Daoy (cell line): ENCODE results near the gene NKAPD1. TPM values are rescaled to one million over a fixed set of nuclear protein-coding genes. Genes with fewer than 3 reads are reported as not detected.
A peak's percentile ranks its signal among the peaks of the same experiment; 100 is the strongest.
"Not testable (repeated sequence)": the region's sequence is repeated elsewhere in the genome, so short reads cannot be mapped to it uniquely, and the experiment has no call there.

Experiments
- DNase-seq: peaks from one replicate; pipeline ENCODE4 v3.0.0-alpha.2; 2015; ENCODE audit warnings: low read depth
- total RNA-seq: library from RNA; depleted of rRNA; stranded (reverse); fragments of >200 nt; shearing (Covaris generic); gene quantifications from 2 replicates; pipeline ENCODE4 v1.2.3, GENCODE V29; 2014; rRNA removed

The NKAPD1 gene
- total RNA-seq, result 26.3 and 26.7 TPM in 2 replicates

- peak; percentile 85 for DNase-seq
These were observed at the start of gene NKAPD1, which contains the start of gene PIH1D2 for GRCh38 chr11:112073941-112074811. Gene NKAPD1 (plus strand): TSS chr11:112074299. CDS start chr11:112075575, 1,276 bp downstream. Gene PIH1D2 (minus strand): TSS chr11:112074017. CDS start chr11:112073174, 843 bp downstream.

DNA sequence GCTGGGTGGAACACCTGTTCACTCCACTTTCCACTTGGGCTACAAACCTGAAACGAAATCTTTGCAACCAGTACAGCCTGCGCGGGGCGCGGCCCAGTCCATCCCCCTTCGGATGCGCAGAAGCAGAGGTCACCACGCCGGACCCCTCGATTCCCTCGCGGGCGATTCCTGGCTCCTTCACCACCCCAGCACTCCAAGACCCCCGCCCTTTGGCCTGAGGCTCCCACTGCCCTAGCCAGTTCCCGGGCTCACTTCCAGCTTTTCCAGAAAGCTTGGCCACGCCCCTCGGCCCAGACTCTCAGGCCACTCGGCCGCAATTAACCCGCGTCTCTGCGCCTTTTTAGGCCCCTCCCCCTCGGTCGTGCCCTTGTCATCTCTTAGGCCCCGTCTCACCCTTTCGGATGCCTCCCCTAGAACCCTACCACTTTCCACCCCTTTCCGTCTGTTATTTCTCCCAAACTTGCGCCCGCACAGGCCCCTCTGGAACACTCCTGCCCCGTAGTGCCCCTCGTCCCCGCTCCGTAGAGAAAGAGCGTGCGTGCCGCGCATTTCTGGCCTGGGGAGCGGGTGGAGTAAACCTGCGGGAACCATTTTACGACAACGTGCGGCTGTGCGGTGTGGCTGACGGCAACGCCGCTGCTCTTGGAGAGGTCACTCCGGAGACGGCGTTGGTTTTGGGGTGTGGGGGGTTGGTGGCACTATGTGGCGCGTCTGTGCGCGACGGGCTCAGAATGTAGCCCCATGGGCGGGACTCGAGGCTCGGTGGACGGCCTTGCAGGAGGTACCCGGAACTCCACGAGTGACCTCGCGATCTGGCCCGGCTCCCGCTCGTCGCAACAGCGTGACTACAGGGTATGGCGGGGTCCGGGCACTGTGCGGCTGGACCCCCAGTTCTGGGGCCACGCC lies 49.1 kb upstream of the NKAPD1 start, which contains the start of gene DLAT:
DLAT (plus strand) TSS at position 636 of the 906 bp plus-strand sequence; CDS start at position 701, 65 bp downstream.
- peak; percentile 83 for DNase-seq

DNA sequence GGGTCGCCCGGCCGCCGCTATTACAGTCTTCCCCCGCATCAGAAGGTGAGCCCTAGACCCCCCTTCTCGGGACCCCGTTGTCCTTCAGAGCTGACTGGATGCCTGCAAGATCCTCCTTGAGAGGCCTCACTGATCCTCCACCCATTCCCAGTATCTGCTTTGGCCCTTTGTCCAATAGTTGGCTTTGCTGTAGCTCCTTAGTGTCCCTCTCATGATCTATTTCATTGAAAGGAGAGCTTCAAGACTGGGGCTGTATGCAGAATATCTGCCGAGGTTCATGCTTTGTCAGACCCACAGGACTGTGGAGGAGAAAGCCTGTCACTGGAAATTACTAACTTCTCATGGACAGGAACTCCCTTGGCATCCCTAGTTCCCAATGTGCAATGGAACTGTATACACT lies 48.4 kb upstream of the NKAPD1 start:
- DNase-seq, result peak; percentile 7

DNA sequence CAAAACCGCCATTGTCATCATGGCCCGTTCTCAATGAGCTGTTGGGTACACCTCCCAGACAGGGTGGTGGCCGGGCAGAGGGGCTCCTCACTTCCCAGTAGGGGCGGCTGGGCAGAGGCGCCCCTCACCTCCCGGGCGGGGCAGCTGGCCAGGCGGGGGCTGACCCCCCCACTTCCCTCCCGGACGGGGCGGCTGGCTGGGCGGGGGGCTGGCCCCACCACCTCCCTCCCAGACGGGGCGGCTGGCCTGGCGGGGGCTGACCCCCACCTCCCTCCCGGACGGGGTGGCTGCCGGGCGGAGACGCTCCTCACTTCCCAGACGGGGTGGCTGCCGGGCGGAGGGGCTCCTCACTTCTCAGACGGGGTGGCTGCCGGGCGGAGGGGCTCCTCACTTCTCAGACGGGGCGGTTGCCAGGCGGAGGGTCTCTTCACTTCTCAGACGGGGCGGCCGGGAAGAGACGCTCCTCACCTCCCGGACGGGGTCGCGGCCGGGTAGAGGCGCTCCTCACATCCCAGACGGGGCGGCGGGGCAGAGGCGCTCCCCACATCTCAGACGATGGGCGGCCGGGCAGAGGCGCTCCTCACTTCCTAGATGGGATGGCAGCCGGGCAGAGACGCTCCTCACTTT lies 47.2 kb upstream of the NKAPD1 start:
- DNase-seq, result not testable (repeated sequence)

DNA sequence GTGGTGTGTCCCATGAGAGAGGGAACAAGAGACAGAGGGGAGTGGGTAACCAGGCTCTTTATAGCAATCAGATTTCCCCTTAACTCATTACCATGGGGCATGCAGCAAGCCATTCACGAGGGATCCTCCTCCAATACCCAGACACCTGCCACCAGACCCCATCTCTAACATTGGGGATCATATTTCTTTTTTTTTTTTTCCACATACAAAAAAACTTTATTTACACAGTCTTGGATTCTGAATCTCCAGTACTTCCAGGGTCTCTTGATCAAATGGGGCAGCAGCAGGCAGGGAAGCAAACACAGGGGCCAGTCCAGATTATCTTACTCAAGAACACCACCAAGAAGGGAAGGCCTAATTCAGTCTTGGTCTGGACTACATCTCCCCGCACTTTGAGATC lies 44.6 kb upstream of the NKAPD1 start:
- no peak for DNase-seq

GRCh38 chr11:112033902-112034301 lies 40.2 kb upstream of the NKAPD1 start:
- no peak for DNase-seq

DNA sequence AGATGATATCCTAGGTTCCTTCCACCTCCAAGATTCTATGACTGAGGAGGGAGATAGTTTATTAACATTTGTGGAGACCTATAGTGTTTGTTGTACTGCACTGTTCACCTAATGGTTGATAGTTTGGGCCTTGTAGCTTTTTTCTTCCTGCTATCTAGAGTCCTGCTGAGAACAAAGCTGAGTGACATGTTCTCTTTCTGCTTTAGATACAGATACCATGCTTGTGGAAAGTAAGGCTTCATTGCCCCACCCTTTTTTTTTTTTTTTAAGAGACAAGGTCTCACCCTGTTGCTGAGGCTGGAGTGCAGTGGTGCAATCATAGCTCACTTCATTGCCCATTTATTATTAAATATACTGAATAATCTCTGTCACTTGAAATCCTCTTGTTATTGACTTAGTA lies 36.6 kb upstream of the NKAPD1 start:
- DNase-seq, result no peak

DNA sequence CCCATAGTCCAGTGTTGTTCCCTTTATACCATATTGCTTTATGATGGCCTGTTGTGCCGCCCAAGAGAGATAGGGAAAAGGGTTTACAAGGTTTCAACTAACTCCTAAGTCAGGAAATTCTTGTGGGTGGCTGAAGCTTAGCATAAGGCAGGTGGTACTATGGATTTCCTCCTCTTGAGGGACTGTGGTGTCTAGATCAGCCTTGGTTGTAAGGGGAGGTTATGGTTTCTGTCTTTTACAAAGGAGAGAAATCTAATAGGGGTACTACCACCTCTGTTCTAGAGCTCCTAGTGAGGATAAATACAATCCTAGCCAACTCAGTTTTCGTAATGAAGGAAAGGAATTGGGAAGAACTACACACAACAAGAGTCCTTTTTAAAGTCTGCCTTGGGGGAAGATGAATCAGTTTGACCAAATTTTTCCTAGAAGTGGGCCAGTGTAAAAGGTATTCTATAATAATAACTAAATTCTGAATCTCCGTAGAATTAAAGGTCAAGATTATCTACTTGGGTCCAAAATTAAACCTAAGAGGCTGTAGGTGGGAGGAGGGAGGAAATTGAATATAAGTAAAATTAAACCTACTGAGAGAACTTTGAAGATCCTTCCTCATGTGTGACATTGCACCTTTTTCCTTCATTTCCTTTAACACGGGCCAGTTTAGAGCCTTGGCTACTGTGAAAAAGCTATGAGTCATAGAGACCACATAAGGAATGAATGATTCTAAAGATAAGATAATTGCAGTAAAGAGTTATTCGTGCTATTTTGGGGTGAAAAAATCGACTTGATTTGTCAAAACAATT lies 31.7 kb upstream of the NKAPD1 start:
- peak; percentile 51 for DNase-seq

DNA sequence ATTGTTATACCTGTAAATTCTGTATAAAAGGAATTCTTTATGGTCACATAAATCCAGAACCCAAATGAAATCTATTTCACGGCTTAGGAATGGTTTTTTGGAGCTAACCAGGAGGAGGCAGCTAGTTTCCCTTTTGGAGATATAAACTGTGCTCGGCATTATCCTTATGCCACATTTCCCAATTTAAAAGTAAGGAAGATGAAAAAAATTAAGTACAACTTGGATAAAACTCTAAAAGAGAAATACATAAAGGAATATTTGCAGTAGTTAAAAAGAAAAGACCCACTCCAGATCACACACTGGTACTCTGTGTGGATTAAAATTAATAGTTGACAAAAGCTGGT lies 31.2 kb upstream of the NKAPD1 start:
- DNase-seq, result no peak

DNA sequence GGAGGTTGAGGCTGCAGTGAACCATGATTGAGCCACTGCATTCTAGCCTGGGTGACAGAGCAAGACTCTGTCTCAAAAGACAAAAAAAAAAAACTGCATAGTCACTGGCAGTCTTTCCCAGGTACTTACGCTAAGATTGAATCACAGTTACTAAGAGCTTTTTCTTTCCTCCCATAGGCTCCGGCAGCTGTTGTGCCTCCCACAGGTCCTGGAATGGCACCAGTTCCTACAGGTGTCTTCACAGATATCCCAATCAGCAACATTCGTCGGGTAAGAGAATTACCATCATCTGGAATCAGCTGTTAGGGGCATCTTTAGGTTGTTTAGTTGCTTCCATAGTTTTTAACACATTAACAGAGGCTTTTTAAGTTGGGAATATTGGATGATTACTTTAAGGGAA lies 29.1 kb upstream of the NKAPD1 start:
- no peak for DNase-seq

- DNase-seq, result not testable (repeated sequence)
These were observed 27.5 kb upstream of the NKAPD1 start for GRCh38 chr11:112046647-112047046.

- DNase-seq, result not testable (repeated sequence)
These were observed 25.8 kb upstream of the NKAPD1 start for GRCh38 chr11:112048256-112048655.

- DNase-seq, result no peak
These were observed 24.3 kb upstream of the NKAPD1 start for GRCh38 chr11:112049777-112050176.

- DNase-seq, result no peak
These were observed 23.4 kb upstream of the NKAPD1 start for GRCh38 chr11:112050721-112051120.

- no peak for DNase-seq
These were observed 22.3 kb upstream of the NKAPD1 start for GRCh38 chr11:112051768-112052167.

DNA sequence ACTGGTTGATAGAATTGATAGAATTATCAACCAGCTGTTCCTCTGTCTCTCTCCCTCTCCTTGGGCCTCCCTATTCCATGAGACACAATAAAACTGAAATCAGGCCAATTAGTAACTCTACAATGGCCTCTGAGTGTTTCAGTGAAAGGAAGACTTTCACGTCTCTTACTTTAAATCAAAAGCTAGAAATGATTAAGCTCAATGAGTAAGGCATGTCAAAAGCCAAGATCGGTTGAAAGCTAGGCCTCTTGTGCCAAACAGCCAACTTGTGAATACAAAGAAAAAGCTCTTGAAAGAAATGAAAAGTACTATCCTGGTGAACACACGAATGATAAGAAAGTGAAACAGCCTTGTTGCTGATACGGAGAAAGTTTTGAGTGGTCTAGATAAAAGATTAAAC lies 16.9 kb upstream of the NKAPD1 start:
- no peak for DNase-seq

DNA sequence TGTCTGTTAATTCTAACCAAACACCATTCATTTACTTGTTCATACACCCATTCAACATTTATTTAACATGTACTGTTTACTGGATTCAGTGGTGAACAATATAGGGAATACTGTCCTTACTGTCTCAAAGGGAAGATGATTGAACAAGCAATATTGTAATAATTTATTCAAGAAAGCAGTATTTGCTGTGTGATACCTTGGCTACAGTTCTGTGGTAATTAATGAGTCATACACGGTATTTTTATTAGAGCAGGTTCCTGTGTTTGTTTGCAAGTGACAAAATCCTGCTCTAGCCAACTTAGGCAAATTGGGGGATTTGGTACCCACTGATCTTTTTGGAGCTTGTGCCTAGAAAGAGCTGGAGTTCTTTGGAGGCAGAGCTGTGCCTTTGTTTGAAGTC lies 16.0 kb upstream of the NKAPD1 start:
- DNase-seq, result no peak

DNA sequence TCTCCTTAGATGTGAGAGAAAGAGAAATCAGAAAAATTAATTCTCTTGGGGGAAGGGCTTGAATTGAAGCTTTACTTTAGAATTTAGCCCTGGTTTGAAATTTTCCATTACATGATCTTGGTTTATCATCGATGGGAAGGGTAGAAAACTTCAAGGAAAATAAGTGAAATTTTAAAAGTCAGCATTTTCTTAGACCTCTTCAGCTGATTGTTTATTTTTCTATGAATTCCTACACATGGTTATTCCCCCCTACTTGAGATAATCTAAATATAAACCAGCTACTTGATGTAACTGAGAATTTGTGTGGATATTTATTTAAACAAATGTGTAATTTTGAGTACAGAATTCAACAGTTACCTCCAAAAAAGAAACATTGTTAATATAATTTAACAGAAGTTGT lies 11.2 kb upstream of the NKAPD1 start:
- DNase-seq, result no peak

- peak; percentile 27 for DNase-seq
These were observed 8.6 kb downstream of the NKAPD1 start for GRCh38 chr11:112082729-112083128.

DNA sequence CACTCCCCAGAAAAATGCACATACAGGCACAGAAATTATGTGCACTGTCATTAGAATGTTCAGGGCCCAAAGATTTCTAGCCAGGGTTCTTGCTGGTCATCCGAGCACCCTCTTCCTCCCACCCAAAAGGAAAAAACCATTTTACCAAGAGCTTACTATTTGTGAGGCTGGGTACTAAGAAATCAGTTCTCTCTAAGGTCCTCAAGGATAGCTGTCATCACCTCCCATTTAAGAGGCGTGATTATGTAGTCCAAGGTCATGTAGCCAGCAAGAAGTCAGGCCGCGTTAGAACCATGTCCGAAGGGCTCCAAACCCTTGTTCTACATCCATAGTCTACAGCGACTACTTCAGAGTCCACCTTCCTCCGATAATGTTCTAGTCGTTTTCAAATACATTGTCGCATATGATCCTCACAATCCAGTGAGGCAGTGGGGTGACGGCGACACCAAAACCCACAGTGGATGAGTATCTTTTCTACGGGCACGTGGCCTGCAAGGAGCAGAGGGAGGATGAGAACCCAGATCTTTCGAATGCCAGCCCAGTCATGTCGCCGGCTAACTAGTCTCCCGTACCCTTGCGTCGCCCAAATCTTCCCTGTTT lies 11.8 kb downstream of the NKAPD1 start:
- peak; percentile 22 for DNase-seq
